Trophoblast cell (in vitro differentiated cells and primary cell): ENCODE measurements around the gene HYKK.

Experiments used
- DNase-seq, 2 donors: peaks; one replicate each; pipeline ENCODE4 v3.0.0-alpha.2; 2016
- H2AFZ ChIP-seq: 2 replicates; pipeline ENCODE4 v1.6.1; 2013; ENCODE audit warnings: low read length, moderate library complexity, mild to moderate bottlenecking; ENCODE audit not compliant: insufficient read depth, poor library complexity
- H2AK5ac ChIP-seq: 2 replicates; pipeline ENCODE4 v1.6.1; 2013; ENCODE audit warnings: mild to moderate bottlenecking, low read length
- H2BK120ac ChIP-seq: 2 replicates; pipeline ENCODE4 v1.6.1; 2013; ENCODE audit warnings: low read length, mild to moderate bottlenecking, moderate library complexity; ENCODE audit not compliant: insufficient read depth, poor library complexity
- H2BK12ac ChIP-seq: 2 replicates; pipeline ENCODE4 v1.6.1; 2013; ENCODE audit warnings: mild to moderate bottlenecking, low read length, moderate library complexity
- H2BK5ac ChIP-seq: 2 replicates; pipeline ENCODE4 v1.6.1; 2013; ENCODE audit warnings: low read length, low read depth, moderate library complexity, mild to moderate bottlenecking; ENCODE audit not compliant: poor library complexity
- H3K14ac ChIP-seq: 2 replicates; pipeline ENCODE4 v1.6.1; 2013; ENCODE audit warnings: mild to moderate bottlenecking, low read length
- H3K18ac ChIP-seq: 2 replicates; pipeline ENCODE4 v1.6.1; 2013; ENCODE audit warnings: mild to moderate bottlenecking, low read length
- H3K23ac ChIP-seq: 2 replicates; pipeline ENCODE4 v1.6.1; 2013; ENCODE audit warnings: low read length
- H3K27ac ChIP-seq: 2 replicates; pipeline ENCODE4 v1.5.1; 2013; ENCODE audit warnings: low read depth, mild to moderate bottlenecking, inconsistent platforms, low read length, moderate library complexity
- H3K27me3 ChIP-seq: 2 replicates; pipeline ENCODE4 v1.6.1; 2013; ENCODE audit warnings: inconsistent platforms, mild to moderate bottlenecking, low read length, moderate library complexity; ENCODE audit not compliant: insufficient read depth
- H3K36me3 ChIP-seq, 2 experiments: 1 replicate in 1 of 2; 2 replicates in 1 of 2; pipeline ENCODE4 v1.6.1; 2013; ENCODE audit warnings: low read length in 2 of 2, mild to moderate bottlenecking in 2 of 2, moderate library complexity in 1 of 2; ENCODE audit not compliant: insufficient read depth in 2 of 2, control insufficient read depth in 1 of 2
- H3K4ac ChIP-seq: 2 replicates; pipeline ENCODE4 v1.6.1; 2013; ENCODE audit warnings: low read depth, mild to moderate bottlenecking, low read length, moderate library complexity
- H3K4me1 ChIP-seq, 2 experiments: 1 replicate in 1 of 2; 2 replicates in 1 of 2; pipeline ENCODE4 v1.6.1; 2013; ENCODE audit warnings: low read length in 2 of 2, mild to moderate bottlenecking in 2 of 2, moderate library complexity in 1 of 2; ENCODE audit not compliant: insufficient read depth in 2 of 2, control insufficient read depth in 1 of 2
- H3K4me2 ChIP-seq: 2 replicates; pipeline ENCODE4 v1.6.1; 2013; ENCODE audit warnings: inconsistent platforms, mild to moderate bottlenecking, low read length, moderate library complexity
- H3K4me3 ChIP-seq: 2 replicates; pipeline ENCODE4 v1.5.1; 2013; ENCODE audit warnings: mild to moderate bottlenecking, low read depth, low read length, inconsistent platforms
- H3K79me1 ChIP-seq: one replicate; pipeline ENCODE4 v1.6.1; 2013; ENCODE audit warnings: low read length
- H3K79me2 ChIP-seq: 2 replicates; pipeline ENCODE4 v1.6.1; 2013; ENCODE audit warnings: low read length, mild to moderate bottlenecking; ENCODE audit not compliant: control insufficient read depth, insufficient read depth, poor library complexity
- H3K9ac ChIP-seq: 2 replicates; pipeline ENCODE4 v1.6.1; 2013; ENCODE audit warnings: mild to moderate bottlenecking, low read length
- H3K9me3 ChIP-seq: 2 replicates; pipeline ENCODE4 v1.6.1; 2013; ENCODE audit warnings: low read depth, mild to moderate bottlenecking, control low read depth, inconsistent platforms, low read length; ENCODE audit not compliant: insufficient read depth
- H4K12ac ChIP-seq: 2 replicates; pipeline ENCODE4 v1.6.1; 2013; ENCODE audit warnings: low read depth, mild to moderate bottlenecking, low read length, moderate library complexity
- H4K8ac ChIP-seq: 2 replicates; pipeline ENCODE4 v1.6.1; 2013; ENCODE audit warnings: low read depth, mild to moderate bottlenecking, low read length, moderate library complexity
- H4K91ac ChIP-seq: one replicate; pipeline ENCODE4 v1.6.1; 2013; ENCODE audit warnings: low read depth, mild to moderate bottlenecking, low read length, moderate library complexity
- WGBS: extraction: QIAGEN DNeasy Blood & Tissue Kit; methylation state at CpG from one replicate; pipeline ENCODE4 v1.1.7; 2013; ENCODE audit warnings: missing lambda C conversion rate; ENCODE audit not compliant: insufficient read length, insufficient coverage; ENCODE audit errors: extremely low coverage; 5-methylcytosine and 5-hydroxymethylcytosine counted together

The HYKK gene

DNA sequence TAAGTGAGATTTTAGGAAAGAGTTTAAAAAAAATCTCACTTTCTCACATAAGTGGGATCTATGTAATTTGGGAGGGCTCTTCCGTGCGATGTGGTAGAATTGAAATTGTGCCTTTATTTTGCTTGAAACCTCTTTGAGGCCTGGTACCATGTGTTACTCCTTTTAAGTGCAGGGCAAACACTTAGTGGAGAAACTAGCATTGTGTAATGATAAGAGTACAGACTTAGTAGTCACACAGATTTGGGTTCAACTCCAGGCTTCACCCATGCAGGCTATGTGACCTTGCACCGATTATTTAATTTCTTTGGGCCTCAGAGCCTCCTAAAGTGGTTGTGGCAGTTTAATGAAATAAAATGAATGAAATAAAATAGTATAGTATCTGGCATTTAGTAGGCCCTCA is 35.3 kb downstream of the HYKK start:
- H2BK5ac ChIP-seq = no peak overlapping the region
- no peak overlapping the region for H4K8ac ChIP-seq
- H3K14ac ChIP-seq = no peak overlapping the region
- peaks cover 5% of the 10 kb centered on the region for H3K79me2 ChIP-seq
- DNase-seq = no peak
- H4K12ac ChIP-seq = no peak overlapping the region
- no peak overlapping the region for H3K27ac ChIP-seq
- no peaks in the 10 kb centered on the region for H3K9me3 ChIP-seq
- H2AFZ ChIP-seq = no peak overlapping the region
- H3K27me3 ChIP-seq = no peaks in the 10 kb centered on the region
- H4K91ac ChIP-seq = no peak overlapping the region
- H3K4me1 ChIP-seq = no peaks in the 10 kb centered on the region
- H2BK120ac ChIP-seq = no peak overlapping the region
- H3K9ac ChIP-seq = no peak overlapping the region
- no peak overlapping the region for H3K23ac ChIP-seq
- no peak overlapping the region for H3K4me3 ChIP-seq
- H3K4me2 ChIP-seq = no peak overlapping the region
- no CpG with 5 or more reads among the region's 3 CpGs for WGBS
- H2AK5ac ChIP-seq = no peak overlapping the region
- H3K4ac ChIP-seq = no peak overlapping the region
- H3K18ac ChIP-seq = no peak overlapping the region
- peaks cover 17 to 24% of the 10 kb centered on the region in 2 experiments for H3K36me3 ChIP-seq
- peaks cover 5% of the 10 kb centered on the region for H3K79me1 ChIP-seq
- H2BK12ac ChIP-seq = no peak overlapping the region

DNA sequence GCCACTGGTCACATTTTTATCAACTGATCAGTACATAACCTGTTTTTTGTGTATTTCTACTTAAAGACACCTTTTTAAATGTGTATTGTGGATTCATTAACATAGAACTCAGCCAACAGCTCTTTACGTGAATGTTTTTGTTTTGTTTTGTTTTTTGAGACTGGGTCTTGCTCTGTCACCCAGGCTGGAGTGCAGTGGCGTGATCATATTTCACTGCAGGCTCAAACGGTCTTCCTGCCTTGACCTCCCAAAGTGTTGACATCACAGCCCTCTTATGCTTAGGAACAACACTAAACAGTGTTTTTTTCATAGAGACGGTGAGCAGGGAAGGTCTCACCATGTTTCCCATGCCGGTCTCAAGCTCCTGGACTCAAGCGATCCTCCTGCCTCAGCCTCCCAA is 42.8 kb downstream of the HYKK start:
- no peaks in the 10 kb centered on the region for H3K79me1 ChIP-seq
- H3K14ac ChIP-seq = no peak overlapping the region
- no peaks in the 10 kb centered on the region for H3K9me3 ChIP-seq
- H3K4me2 ChIP-seq = no peak overlapping the region
- H3K27ac ChIP-seq = no peak overlapping the region
- no peak overlapping the region for H4K91ac ChIP-seq
- H3K9ac ChIP-seq = no peak overlapping the region
- H3K4ac ChIP-seq = no peak overlapping the region
- no peak overlapping the region for H3K4me3 ChIP-seq
- H3K18ac ChIP-seq = no peak overlapping the region
- H3K4me1 ChIP-seq = no peaks in the 10 kb centered on the region
- no peaks in the 10 kb centered on the region for H3K79me2 ChIP-seq
- no CpG with 5 or more reads among the region's 6 CpGs for WGBS
- H2AK5ac ChIP-seq = no peak overlapping the region
- no peak overlapping the region for H2BK12ac ChIP-seq
- H4K8ac ChIP-seq = no peak overlapping the region
- H3K27me3 ChIP-seq = no peaks in the 10 kb centered on the region
- no peak overlapping the region for H2BK120ac ChIP-seq
- no peak overlapping the region for H2AFZ ChIP-seq
- H4K12ac ChIP-seq = no peak overlapping the region
- DNase-seq = no peak
- peaks cover 20 to 36% of the 10 kb centered on the region in 2 experiments for H3K36me3 ChIP-seq
- no peak overlapping the region for H2BK5ac ChIP-seq
- no peak overlapping the region for H3K23ac ChIP-seq

DNA sequence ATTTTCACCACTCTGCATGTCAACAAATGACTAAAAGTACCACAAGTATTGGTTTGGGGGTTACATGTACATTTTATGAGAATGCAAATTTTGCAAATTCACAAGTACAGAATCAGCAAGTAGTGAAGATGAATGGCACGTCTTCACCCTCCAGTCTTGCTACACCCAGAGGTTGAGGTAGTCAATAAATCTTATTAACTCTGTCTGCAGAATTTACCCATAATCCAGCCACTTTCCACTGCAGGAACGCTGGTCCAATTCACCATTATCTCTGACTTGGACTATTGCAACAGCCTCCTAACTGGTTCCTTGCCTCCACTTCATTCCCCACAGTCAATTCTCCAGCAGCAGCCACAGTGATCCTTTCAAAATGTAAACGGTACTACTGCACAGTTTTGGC is 43.4 kb downstream of the HYKK start:
- no peaks in the 10 kb centered on the region for H3K4me1 ChIP-seq
- H3K4ac ChIP-seq = no peak overlapping the region
- no peak overlapping the region for H4K12ac ChIP-seq
- no peak overlapping the region for H3K27ac ChIP-seq
- no peak overlapping the region for H4K91ac ChIP-seq
- H3K23ac ChIP-seq = no peak overlapping the region
- no peak overlapping the region for H3K4me3 ChIP-seq
- DNase-seq = no peak
- H3K79me1 ChIP-seq = no peaks in the 10 kb centered on the region
- no peak overlapping the region for H3K14ac ChIP-seq
- H2BK120ac ChIP-seq = no peak overlapping the region
- WGBS = no CpG with 5 or more reads among the region's 3 CpGs
- H4K8ac ChIP-seq = no peak overlapping the region
- no peak overlapping the region for H2AK5ac ChIP-seq
- H3K9ac ChIP-seq = no peak overlapping the region
- no peak overlapping the region for H2AFZ ChIP-seq
- H2BK12ac ChIP-seq = no peak overlapping the region
- H3K4me2 ChIP-seq = no peak overlapping the region
- no peaks in the 10 kb centered on the region for H3K9me3 ChIP-seq
- H2BK5ac ChIP-seq = no peak overlapping the region
- H3K79me2 ChIP-seq = no peaks in the 10 kb centered on the region
- H3K18ac ChIP-seq = no peak overlapping the region
- peaks cover 20 to 34% of the 10 kb centered on the region in 2 experiments for H3K36me3 ChIP-seq
- H3K27me3 ChIP-seq = no peaks in the 10 kb centered on the region

- no peak overlapping the region for H3K4ac ChIP-seq
- H2AFZ ChIP-seq = no peak overlapping the region
- H2BK5ac ChIP-seq = no peak overlapping the region
- no peak overlapping the region for H2BK12ac ChIP-seq
- no peak overlapping the region for H3K23ac ChIP-seq
- H3K79me1 ChIP-seq = no peaks in the 10 kb centered on the region
- H4K8ac ChIP-seq = no peak overlapping the region
- H3K27ac ChIP-seq = no peak overlapping the region
- H3K27me3 ChIP-seq = no peaks in the 10 kb centered on the region
- DNase-seq = no peak
- H3K4me1 ChIP-seq = no peaks in the 10 kb centered on the region
- H3K4me2 ChIP-seq = no peak overlapping the region
- no peak overlapping the region for H3K9ac ChIP-seq
- H2AK5ac ChIP-seq = no peak overlapping the region
- H3K18ac ChIP-seq = no peak overlapping the region
- WGBS = no CpG with 5 or more reads among the region's 5 CpGs
- no peak overlapping the region for H4K91ac ChIP-seq
- H3K4me3 ChIP-seq = no peak overlapping the region
- no peaks in the 10 kb centered on the region for H3K9me3 ChIP-seq
- H3K36me3 ChIP-seq = peaks cover 13 to 26% of the 10 kb centered on the region in 2 experiments
- H2BK120ac ChIP-seq = no peak overlapping the region
- no peak overlapping the region for H4K12ac ChIP-seq
- H3K14ac ChIP-seq = no peak overlapping the region
- no peaks in the 10 kb centered on the region for H3K79me2 ChIP-seq
These were observed 44.5 kb downstream of the HYKK start for GRCh38 chr15:78551902-78552301.
